ENCODE data around the gene RAB3A. TPM values are rescaled to one million over a fixed set of nuclear protein-coding genes. Genes with fewer than 3 reads are reported as not detected.
"Not testable (repeated sequence)": the region's sequence is repeated elsewhere in the genome, so short reads cannot be mapped to it uniquely, and the experiment has no call there.

RAB3A gene
- total RNA-seq, 1 experiment from 2014 or later, result 1.4 TPM

- peak; percentile 95 for DNase-seq (ENCODE audit: extremely low read depth, low read depth)
Observed at GRCh38 chr19:18224525-18225354, 20.9 kb upstream of the RAB3A start.

DNA sequence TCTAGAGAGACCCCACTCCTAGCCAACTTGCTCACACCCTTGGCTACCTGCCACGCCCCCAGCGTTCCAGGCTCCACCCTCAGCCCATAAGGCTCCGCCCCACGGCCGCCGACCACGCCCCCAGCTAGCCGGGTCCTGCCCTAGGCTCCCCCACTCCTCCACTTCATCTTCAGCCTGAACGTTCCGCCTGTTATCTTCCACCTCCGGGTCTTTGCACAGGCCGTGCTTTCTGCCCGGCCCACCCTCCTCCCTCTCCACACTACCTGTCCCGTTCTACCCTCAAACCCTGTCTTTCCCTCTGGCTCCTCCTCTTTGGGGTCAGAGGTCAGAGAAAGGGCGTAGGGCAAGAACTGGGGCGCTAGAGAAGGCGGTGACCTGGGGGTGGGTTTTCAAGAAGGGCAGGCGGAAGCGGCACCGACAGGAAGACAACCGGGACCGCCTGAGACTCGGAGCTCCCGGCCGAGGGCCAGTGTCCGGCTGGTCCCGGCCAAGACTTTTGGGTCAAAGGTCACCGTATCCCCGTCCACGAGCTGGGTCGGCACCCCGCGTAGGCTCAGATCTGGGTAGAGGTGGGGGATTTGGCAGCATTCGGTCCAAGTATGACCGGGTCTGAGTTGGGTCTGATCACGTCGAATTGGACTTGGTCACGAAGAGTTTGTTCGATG lies 20.1 kb upstream of the RAB3A start:
- DNase-seq (ENCODE audit: extremely low read depth, low read depth), result no peak

GRCh38 chr19:18221815-18222725 lies 18.2 kb upstream of the RAB3A start:
- DNase-seq (ENCODE audit: extremely low read depth, low read depth), result no peak

GRCh38 chr19:18220632-18221275 lies 16.9 kb upstream of the RAB3A start:
- no peak for DNase-seq (ENCODE audit: extremely low read depth, low read depth)

GRCh38 chr19:18219911-18220631 lies 16.2 kb upstream of the RAB3A start:
- DNase-seq (ENCODE audit: extremely low read depth, low read depth), result no peak

GRCh38 chr19:18218600-18218999 lies 14.8 kb upstream of the RAB3A start:
- DNase-seq (ENCODE audit: extremely low read depth, low read depth), result no peak

GRCh38 chr19:18218159-18218558 lies 14.3 kb upstream of the RAB3A start:
- no peak for DNase-seq (ENCODE audit: extremely low read depth, low read depth)

- no peak for DNase-seq (ENCODE audit: extremely low read depth, low read depth)
Observed at GRCh38 chr19:18216789-18217188, 12.9 kb upstream of the RAB3A start.

- no peak for DNase-seq (ENCODE audit: extremely low read depth, low read depth)
Observed at GRCh38 chr19:18214779-18215433, 11.1 kb upstream of the RAB3A start.

DNA sequence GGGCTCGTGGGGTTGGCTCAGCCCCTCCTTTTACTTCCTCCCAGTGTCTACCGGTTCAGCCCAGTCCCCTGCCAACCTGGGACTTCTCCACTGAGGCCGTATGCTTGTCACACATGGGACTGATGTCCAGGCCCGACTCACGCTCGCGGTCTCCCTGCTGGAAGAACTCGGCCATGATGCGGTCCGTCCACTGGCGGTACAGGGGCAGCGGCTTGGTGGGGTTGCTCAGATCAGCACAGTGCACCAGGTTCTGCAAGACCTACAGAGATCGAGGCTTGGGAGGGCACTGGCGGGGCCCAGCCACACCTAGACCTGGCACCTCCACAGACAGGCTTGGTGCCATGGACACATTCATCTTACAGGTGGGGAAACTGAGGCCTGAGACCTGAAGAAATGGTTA lies 7.8 kb upstream of the RAB3A start:
- no peak for DNase-seq (ENCODE audit: extremely low read depth, low read depth)

- DNase-seq (ENCODE audit: extremely low read depth, low read depth), result not testable (repeated sequence)
Observed at GRCh38 chr19:18209912-18210311, 6.1 kb upstream of the RAB3A start.

DNA sequence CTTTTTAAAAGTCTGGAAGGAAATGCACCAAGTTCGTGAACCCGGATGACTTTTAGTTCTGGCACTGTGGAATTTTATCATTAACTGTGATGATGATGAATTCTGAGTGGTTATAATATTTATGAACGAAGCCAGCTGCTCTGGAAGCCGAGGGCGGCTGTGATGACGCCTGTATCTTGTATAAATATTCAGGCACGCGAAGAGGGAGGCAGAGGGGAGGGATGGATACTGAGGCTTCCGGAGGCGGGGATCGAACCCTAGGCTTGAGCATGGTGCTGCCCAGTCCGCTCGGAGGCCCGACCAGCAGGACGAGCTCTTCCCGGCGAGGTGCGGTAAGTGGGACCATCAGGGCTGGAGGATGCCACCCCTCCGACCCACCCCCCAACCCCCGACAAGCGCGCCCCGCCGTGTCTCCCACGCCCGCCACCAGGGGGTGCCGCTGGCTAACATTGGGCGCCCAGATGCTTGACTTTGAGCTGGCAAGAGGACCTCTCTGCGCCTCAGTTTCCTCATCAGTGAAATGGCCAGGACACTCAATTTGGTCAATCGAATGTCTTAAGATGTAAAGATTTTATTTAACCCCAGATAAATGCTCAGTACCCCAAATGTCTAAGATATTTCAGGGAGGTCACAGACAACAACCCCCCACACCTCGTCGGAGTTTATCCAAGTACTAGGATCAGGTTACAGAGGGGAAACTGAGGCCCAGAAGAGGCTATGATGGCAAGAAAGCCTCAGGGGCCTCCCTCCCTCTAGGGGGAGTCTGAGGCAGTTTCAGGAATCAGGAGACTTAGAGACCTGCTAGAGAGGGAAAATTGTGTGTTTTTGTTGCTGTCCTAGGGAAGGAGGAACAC lies 4.5 kb upstream of the RAB3A start:
- no peak for DNase-seq (ENCODE audit: extremely low read depth, low read depth)

- no peak for DNase-seq (ENCODE audit: extremely low read depth, low read depth)
Observed at GRCh38 chr19:18206018-18206417, 2.2 kb upstream of the RAB3A start.

- no peak for DNase-seq (ENCODE audit: extremely low read depth, low read depth)
Observed at GRCh38 chr19:18205200-18205892, 1.5 kb upstream of the RAB3A start.

GRCh38 chr19:18204394-18205199 lies 755 bp upstream of the RAB3A start:
- no peak for DNase-seq (ENCODE audit: extremely low read depth, low read depth)

- no peak for DNase-seq (ENCODE audit: extremely low read depth, low read depth)
Observed at GRCh38 chr19:18203408-18203862, 407 bp downstream of the RAB3A start.
